Measurements from ENCODE around the gene FERMT1.

DNA sequence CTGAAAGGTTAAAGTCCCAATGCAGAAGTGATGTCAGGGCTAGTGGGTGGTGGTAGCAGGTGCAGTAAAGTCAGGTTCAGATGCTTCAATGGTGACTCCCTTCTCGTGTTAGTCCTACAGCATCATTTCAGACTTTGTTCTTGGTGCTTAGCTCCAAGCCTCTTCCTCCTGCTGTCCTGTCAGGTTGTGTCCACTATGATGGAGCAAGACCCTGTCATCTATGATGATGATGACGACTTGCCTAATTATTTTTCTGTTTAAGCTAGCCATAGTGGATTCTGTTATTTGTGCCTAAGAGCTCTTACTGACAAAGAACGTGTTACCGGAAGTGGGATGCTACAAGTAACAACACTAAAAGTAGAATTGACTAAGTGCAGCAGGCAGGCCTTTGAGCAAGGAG is 5.0 kb upstream of the FERMT1 start:
- TF ChIP-seq, protein P1, sequence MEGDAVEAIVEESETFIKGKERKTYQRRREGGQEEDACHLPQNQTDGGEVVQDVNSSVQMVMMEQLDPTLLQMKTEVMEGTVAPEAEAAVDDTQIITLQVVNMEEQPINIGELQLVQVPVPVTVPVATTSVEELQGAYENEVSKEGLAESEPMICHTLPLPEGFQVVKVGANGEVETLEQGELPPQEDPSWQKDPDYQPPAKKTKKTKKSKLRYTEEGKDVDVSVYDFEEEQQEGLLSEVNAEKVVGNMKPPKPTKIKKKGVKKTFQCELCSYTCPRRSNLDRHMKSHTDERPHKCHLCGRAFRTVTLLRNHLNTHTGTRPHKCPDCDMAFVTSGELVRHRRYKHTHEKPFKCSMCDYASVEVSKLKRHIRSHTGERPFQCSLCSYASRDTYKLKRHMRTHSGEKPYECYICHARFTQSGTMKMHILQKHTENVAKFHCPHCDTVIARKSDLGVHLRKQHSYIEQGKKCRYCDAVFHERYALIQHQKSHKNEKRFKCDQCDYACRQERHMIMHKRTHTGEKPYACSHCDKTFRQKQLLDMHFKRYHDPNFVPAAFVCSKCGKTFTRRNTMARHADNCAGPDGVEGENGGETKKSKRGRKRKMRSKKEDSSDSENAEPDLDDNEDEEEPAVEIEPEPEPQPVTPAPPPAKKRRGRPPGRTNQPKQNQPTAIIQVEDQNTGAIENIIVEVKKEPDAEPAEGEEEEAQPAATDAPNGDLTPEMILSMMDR (conservative IDR thresholded peaks at IDR 0.05; ENCODE audit: low read depth, low read length) = no peak
- TF ChIP-seq EZH2 (IDR thresholded peaks at IDR 0.05; ENCODE audit: low read length, unreplicated experiment) = no peak

All from PC-3 (cell line).